Esophagus squamous epithelium (tissue), 5 donors: Measurements from ENCODE around the gene NRXN3. TPM values are rescaled to one million over a fixed set of nuclear protein-coding genes. Genes with fewer than 3 reads are reported as not detected.

Experiments used
- DNase-seq: peaks from one replicate; lab custom pipeline; 2025; lab: John Stamatoyannopoulos, UW
- H3K27ac ChIP-seq, 4 donors: fragments of 200-600 bp; sonication (generic); one replicate each; pipeline ENCODE4 v1.5.1; 2016 to 2019; ENCODE audit warnings: mild to moderate bottlenecking in 1 of 4
- H3K27me3 ChIP-seq, 4 donors: fragments of 200-600 bp; sonication (generic); 1 replicate in 3 of 4; 2 replicates in 1 of 4; pipeline versions ENCODE4 v1.5.1 to v1.6.0; 2017 to 2021; ENCODE audit warnings: antibody characterized with exemption in 1 of 4
- H3K36me3 ChIP-seq, 3 donors: fragments of 200-600 bp; sonication (generic); one replicate each; pipeline ENCODE4 v1.5.1; 2016 to 2019
- H3K4me1 ChIP-seq, 3 donors: fragments of 200-600 bp; sonication (generic); one replicate each; pipeline ENCODE4 v1.5.1; 2017 to 2019
- H3K4me3 ChIP-seq, 4 donors: fragments of 200-600 bp; sonication (generic); 1 replicate in 3 of 4; 2 replicates in 1 of 4; pipeline ENCODE4 v1.5.1; 2016 to 2019; ENCODE audit warnings: mild to moderate bottlenecking in 2 of 4, moderate library complexity in 1 of 4
- H3K9me3 ChIP-seq, 3 donors: fragments of 200-600 bp; sonication (generic); one replicate each; pipeline ENCODE4 v1.5.1; 2016 to 2019
- POLR2A ChIP-seq, 4 donors: fragments of 450-650 bp; IDR thresholded peaks; one replicate each; pipeline ENCODE4 v1.6.1; 2017; ENCODE audit warnings: antibody characterized with exemption in 4 of 4, mild to moderate bottlenecking in 4 of 4, moderate library complexity in 3 of 4
- WGBS, 2 donors: methylation state at CpG; one replicate each; pipeline ENCODE4 v1.1.5; 2018; 5-methylcytosine and 5-hydroxymethylcytosine counted together
- intact Hi-C: fragments of 100-400 bp; cut with DNase I; formaldehyde crosslinking; loops from one replicate; pipeline ENCODE4 v1.15.0; 2022
- total RNA-seq, 4 donors: library from RNA; depleted of rRNA; stranded (reverse); fragments of >200 nt; gene quantifications; one replicate each; pipeline ENCODE4 v1.1.0, GENCODE V29; 2016
- TF ChIP-seq, protein P1 (sequence below), 6 experiments: fragments of 450-650 bp in 4 of 6; fragments of 200-600 bp in 2 of 6; sonication (generic) in 2 of 6; IDR thresholded peaks; one replicate each; pipeline ENCODE4 v1.5.1; 2016 to 2019; ENCODE audit warnings: antibody characterized with exemption in 6 of 6, mild to moderate bottlenecking in 4 of 6, moderate library complexity in 4 of 6
- donor health status: DM: yes; HTN: yes; CAD: no.

Gene NRXN3
- total RNA-seq, 4 donors from 2014 or later = 0.30 to 15.8 (median 1.5) TPM

GRCh38 chr14:78207414-78207813 lies 37.2 kb downstream of the NRXN3 start:
- Histone ChIP-seq H3K4me3 (no peak overlapping the region), H3K9me3 (peaks cover 0 to 14% (median 10%) of the 10 kb centered on the region in 3 donors), H3K27ac (no peak overlapping the region), H3K27me3 (no peaks in the 10 kb centered on the region), H3K36me3 (no peaks in the 10 kb centered on the region), H3K4me1 (no peaks in the 10 kb centered on the region)
- no peak for DNase-seq
- no peak for TF ChIP-seq POLR2A (IDR thresholded peaks at IDR 0.05)
- TF ChIP-seq, protein P1, sequence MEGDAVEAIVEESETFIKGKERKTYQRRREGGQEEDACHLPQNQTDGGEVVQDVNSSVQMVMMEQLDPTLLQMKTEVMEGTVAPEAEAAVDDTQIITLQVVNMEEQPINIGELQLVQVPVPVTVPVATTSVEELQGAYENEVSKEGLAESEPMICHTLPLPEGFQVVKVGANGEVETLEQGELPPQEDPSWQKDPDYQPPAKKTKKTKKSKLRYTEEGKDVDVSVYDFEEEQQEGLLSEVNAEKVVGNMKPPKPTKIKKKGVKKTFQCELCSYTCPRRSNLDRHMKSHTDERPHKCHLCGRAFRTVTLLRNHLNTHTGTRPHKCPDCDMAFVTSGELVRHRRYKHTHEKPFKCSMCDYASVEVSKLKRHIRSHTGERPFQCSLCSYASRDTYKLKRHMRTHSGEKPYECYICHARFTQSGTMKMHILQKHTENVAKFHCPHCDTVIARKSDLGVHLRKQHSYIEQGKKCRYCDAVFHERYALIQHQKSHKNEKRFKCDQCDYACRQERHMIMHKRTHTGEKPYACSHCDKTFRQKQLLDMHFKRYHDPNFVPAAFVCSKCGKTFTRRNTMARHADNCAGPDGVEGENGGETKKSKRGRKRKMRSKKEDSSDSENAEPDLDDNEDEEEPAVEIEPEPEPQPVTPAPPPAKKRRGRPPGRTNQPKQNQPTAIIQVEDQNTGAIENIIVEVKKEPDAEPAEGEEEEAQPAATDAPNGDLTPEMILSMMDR (IDR thresholded peaks at IDR 0.05) = no peak
- intact Hi-C loops = no loop called here
- 63 to 68% methylated on average over 5 of the region's 5 CpGs for WGBS, 2 donors

DNA sequence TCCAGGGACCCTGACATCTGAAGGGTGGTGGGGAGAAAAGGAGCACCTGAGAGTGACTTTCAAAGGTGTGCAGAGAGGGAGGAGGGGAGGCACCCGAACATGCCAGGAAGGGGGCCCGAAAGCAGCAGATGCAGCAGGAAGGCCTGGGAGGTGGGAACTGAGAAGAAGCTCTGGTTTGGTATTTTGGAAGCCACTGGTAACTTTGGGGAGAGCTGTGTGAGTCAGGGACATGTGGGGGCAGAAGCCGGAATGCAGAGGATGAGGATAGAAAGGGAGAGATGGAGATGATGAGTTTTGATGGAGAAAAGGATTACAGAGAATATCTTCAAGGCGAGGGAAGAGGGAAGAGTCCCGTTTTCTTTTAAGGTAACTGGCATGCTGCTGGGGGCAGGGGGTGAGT lies 50.1 kb downstream of the NRXN3 start:
- intact Hi-C loops = no loop called here
- Histone ChIP-seq H3K4me3 (no peak overlapping the region), H3K27ac (no peak overlapping the region), H3K9me3 (no peaks in the 10 kb centered on the region), H3K36me3 (no peaks in the 10 kb centered on the region), H3K4me1 (no peaks in the 10 kb centered on the region), H3K27me3 (no peaks in the 10 kb centered on the region)
- TF ChIP-seq, protein P1 (IDR thresholded peaks at IDR 0.05) = no peak
- TF ChIP-seq POLR2A (IDR thresholded peaks at IDR 0.05) = no peak
- no peak for DNase-seq
- WGBS, 2 donors = 59 to 68% methylated on average over 5 of the region's 5 CpGs

GRCh38 chr14:78222746-78223145 lies 52.6 kb downstream of the NRXN3 start:
- intact Hi-C loops = no loop called here
- no peak for TF ChIP-seq POLR2A (IDR thresholded peaks at IDR 0.05)
- TF ChIP-seq, protein P1 (IDR thresholded peaks at IDR 0.05) = no peak

GRCh38 chr14:78227248-78228077 lies 57.3 kb downstream of the NRXN3 start:
- no peak for TF ChIP-seq POLR2A (IDR thresholded peaks at IDR 0.05)
- TF ChIP-seq, protein P1 (IDR thresholded peaks at IDR 0.05) = no peak
- Histone ChIP-seq H3K9me3 (no peaks in the 10 kb centered on the region), H3K27ac (no peak overlapping the region), H3K4me1 (no peaks in the 10 kb centered on the region), H3K4me3 (no peak overlapping the region), H3K27me3 (no peaks in the 10 kb centered on the region), H3K36me3 (no peaks in the 10 kb centered on the region)
- intact Hi-C loops = no loop called here
- no peak for DNase-seq
- WGBS, 2 donors = 65 to 72% methylated on average over 12 to 14 of the region's 14 CpGs

More at GRCh38 chr14:78222746-78223145, 52.6 kb downstream of the NRXN3 start:
- no peaks in the 10 kb centered on the region for H3K4me1 ChIP-seq
- H3K27me3 ChIP-seq = no peaks in the 10 kb centered on the region
- no peak overlapping the region for H3K27ac ChIP-seq
- H3K36me3 ChIP-seq = no peaks in the 10 kb centered on the region
- no peak overlapping the region for H3K4me3 ChIP-seq
- no peak for DNase-seq
- H3K9me3 ChIP-seq = no peaks in the 10 kb centered on the region

DNA sequence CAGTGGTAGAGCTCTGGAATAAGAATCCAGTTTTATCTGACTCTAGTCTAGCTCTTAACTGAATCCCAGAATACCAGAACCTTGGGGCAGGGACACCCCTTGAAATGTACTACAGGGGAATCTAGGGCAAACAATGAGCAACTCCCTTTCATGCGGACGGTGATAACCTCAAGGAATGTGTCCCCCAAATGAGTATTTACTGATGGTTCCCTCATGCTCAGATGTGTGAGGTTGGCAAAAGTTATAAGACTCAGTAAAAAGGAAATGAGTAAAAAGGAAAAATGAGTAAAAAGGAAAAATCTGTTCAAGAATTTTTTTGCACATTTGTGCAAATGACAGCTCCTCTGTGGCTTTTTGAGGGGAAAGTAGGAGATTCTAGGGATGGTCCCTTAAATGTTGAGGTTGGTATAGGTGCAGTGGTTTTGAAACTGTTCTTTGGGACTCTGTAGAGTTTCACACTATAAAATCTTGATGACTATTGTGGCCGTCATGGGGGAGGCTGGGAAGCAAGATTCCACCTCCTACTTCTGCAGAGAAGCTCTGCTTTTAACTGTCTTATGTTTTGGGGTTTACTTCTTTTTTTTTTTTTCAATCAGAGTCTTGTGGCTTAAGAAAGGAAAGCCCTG lies 58.6 kb downstream of the NRXN3 start:
- H3K27me3 ChIP-seq = no peaks in the 10 kb centered on the region
- H3K9me3 ChIP-seq = no peaks in the 10 kb centered on the region
- intact Hi-C loops = no loop called here
- no peaks in the 10 kb centered on the region for H3K36me3 ChIP-seq
- no peak overlapping the region for H3K4me3 ChIP-seq
- WGBS, 2 donors = 61 to 63% methylated on average over 3 of the region's 3 CpGs
- TF ChIP-seq, protein P1 (IDR thresholded peaks at IDR 0.05) = no peak
- TF ChIP-seq POLR2A (IDR thresholded peaks at IDR 0.05) = no peak
- no peak for DNase-seq
- H3K4me1 ChIP-seq = no peaks in the 10 kb centered on the region
- H3K27ac ChIP-seq = no peak overlapping the region
